Fibroblast of skin of abdomen (primary cell): ENCODE data around the gene SIRPB1.
"Not testable (repeated sequence)": the region's sequence is repeated elsewhere in the genome, so short reads cannot be mapped to it uniquely, and the experiment has no call there.

ENCODE experiments used
- DNase-seq: peaks from one replicate; pipeline ENCODE4 v3.0.0-alpha.2; 2013

SIRPB1 gene

GRCh38 chr20:1636621-1637020 is 16.8 kb upstream of the SIRPB1 start:
- DNase-seq, result no peak

- DNase-seq, result no peak
Measured at GRCh38 chr20:1635291-1635979, 15.6 kb upstream of the SIRPB1 start.

GRCh38 chr20:1633535-1633934 is 13.7 kb upstream of the SIRPB1 start:
- no peak for DNase-seq

- DNase-seq, result no peak
Measured at GRCh38 chr20:1632178-1632577, 12.4 kb upstream of the SIRPB1 start.

- no peak for DNase-seq
Measured at GRCh38 chr20:1631309-1632151, 11.7 kb upstream of the SIRPB1 start.

- no peak for DNase-seq
Measured at GRCh38 chr20:1630186-1630585, 10.4 kb upstream of the SIRPB1 start.

DNA sequence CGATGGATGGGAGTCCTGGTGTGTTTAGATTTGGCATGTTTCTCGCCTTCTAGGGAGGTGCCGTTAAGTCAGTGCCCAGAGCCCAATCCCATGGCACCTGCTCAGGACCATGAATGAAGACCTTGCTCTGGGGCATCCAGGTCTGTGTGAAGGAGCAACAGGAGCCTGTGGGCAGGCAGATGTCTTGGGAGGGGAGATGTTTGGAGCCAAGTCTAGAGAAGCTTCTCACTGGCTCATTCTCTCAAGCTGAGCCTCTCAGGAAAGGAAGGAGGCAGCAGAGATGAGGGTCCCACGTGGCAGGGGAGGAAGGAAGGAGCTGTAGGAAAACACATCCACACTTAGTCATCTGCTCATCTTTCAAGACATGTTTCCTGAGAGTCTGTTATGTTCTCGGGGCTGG is 9.5 kb upstream of the SIRPB1 start:
- no peak for DNase-seq

DNA sequence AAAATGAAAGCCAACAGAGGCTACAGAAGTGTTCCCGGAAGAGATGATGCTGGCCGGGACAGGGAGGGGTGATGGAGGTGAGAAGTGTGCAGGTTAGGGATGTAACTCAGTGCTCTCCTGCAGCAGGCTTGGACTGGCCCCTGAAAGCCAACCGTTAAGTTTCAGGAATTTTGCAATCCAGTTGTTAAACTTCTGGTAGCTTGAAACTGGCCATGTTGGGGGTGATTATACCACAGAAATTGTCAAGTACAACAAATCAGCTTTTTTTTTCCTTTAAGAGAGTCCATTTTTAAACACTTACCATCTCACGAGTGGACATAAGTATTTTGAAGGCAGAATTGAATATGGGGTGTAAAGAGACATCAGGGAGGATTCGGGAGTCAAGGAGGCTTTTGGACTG is 8.8 kb upstream of the SIRPB1 start:
- no peak for DNase-seq

DNA sequence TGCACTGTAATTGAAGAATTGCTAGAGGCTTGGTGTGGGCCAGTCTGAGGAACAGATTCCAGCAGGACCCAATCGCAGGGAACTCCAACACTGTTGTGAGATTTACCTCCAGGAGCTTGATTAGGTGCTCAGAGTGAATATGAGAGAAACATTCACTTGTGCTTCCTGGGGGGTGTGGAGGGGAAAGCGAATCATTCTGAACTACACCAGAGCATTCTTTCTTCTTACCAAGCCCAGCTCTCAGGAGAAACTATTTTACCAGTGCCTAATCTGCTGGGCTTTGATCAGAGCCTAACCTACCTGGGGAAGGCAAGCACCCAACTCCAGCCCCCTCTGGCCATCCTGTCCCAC is 7.4 kb upstream of the SIRPB1 start:
- DNase-seq, result no peak

DNA sequence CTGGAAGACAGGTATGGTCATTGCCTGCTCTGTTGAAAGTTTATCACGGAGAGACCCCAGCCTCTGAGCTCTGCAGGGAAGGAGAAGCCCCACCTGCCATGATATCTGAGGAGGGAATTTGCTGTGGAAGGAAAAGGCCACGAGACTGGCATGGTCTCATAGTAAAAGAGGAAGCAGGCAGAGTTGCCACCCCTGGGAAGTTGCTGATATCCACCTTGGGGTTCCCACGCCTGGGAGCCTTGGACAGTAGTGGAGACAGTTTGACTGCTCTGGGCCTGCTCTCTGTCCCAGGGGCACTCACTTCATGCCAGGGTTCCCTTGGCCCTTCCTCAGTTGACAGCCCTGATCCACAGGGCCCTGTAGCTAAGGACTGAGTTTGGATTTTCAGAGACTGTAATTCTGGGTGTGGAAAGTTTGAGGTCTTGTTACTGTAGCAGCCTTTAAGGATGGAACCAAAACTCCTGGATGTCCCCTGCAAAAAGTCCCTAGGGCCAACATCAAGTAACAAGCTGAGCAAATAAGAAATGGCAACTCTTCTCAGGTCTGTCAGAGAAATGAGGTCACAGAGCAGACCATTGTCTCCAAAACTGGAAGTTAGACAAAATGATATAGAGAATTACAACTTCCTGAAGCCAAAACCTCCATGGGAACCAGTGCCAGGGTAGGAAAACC is 6.9 kb upstream of the SIRPB1 start:
- DNase-seq, result no peak

DNA sequence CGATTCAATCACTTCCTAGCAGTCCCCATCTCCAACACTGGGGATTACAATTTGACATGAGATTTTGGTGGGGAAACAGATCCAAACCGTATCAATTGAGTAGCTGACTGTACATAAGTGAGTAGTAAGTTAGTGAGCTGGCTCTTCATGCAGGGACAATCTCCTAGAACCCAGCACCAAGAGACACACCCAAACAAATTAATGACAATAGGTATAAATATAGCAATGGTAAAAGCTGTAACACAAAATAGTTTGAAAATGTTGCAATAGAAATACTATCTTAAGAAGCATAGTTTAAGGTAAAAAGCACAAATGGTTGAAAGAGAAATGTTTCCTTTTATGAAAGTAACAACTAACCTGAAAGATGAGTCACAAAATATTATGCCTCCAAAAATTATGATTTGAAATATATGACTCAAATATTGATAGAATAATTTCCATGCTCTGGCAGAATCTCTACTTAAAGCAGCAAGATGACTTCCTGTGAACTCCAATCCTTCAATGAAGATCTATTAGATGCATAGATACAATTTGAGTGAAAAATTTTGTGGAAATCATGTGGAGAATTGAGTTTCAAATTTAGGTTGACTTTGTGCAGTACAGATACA is 5.4 kb upstream of the SIRPB1 start:
- no peak for DNase-seq

- DNase-seq, result no peak
Measured at GRCh38 chr20:1623501-1624205, 3.8 kb upstream of the SIRPB1 start.

GRCh38 chr20:1622450-1622849 is 2.6 kb upstream of the SIRPB1 start:
- no peak for DNase-seq

DNA sequence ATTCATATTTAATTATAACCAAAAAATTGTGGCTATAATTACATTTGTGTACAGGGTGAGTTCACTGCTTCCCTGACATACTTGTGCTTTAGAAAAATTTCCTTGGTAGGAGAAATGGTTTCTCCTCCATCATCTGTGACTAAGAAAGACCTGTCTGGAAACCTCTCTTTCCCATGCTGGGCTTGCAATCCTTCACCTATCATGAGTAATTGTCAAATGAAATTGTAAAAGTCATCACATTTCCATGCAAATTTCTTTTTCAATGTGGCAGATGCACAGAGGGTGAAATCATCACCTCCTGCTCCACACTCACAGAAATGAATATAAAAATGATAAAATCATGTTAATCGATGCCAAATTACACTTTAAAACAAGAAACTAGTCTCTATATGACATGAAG is 1.5 kb upstream of the SIRPB1 start:
- DNase-seq, result no peak

GRCh38 chr20:1618954-1619540 is 762 bp downstream of the SIRPB1 start:
- no peak for DNase-seq

- no peak for DNase-seq
Measured at GRCh38 chr20:1618479-1618878, 1.3 kb downstream of the SIRPB1 start.

DNA sequence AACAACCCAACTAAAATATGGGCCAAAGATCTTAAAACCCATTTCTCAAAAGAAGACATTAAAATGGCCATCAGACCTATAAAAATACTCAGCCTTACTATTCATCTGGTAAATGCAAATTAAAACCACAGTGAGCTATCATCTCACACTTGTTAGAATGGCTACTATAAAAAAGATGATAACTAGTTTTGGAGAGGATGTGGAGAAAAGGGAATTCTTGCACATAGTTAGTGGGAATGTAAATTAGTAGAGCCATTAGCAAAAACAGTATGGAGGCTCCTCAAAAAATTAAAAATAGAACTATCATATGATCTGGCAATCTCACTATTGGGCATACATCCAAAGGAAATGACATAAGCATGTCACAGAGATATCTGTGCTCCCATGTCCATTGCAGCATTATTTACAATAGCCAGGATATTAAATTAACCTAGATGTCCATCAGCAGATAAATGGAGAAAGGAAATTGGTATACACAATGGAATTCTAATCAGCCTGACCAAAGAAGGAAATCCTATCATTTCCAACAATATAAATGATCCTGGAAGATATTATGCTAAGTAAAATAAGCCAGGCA is 2.9 kb downstream of the SIRPB1 start:
- no peak for DNase-seq

GRCh38 chr20:1610404-1610803 is 9.4 kb downstream of the SIRPB1 start:
- DNase-seq, result not testable (repeated sequence)

DNA sequence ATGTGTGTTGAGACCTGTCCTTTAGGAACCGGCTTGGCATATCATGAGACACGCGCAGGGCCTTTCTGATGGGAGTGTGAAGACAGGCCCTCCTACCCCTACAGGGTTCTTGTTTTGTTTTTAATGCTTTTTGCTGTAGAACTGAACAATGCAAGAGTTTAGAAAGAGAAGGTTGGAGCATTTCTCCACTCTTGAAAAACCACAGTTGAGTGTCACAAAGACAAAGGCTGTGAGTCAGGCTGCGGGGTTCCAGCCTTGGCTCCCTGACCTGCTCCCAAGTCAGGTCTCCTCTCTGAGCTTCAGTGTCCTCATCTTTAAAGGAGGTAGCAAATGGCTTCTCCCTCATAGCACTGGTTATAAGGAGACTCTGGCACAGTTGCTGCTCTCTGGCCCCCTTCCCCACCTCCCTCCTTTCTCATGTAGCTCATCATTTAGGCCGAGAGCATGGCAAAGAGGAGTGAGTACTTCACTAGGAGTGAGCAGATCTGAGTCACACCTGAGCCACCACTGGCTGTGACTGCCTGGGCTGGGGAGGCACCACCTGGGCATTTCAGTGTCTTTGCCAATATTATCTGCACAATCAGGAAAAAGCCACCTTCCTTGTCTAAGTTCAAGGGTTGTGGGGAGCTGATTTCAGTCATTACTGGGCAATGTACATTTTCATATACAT is 11.0 kb downstream of the SIRPB1 start:
- not testable (repeated sequence) for DNase-seq

GRCh38 chr20:1600736-1601135 is 19.1 kb downstream of the SIRPB1 start:
- DNase-seq, result no peak

- DNase-seq, result no peak
Measured at GRCh38 chr20:1595333-1595732, 24.5 kb downstream of the SIRPB1 start.
